IPS DF 4.7 (cell line): Measurements from ENCODE around the gene DNAJB4.
"Not testable (repeated sequence)": the region's sequence is repeated elsewhere in the genome, so short reads cannot be mapped to it uniquely, and the experiment has no call there.

Experiments
- DNase-seq: peaks from one replicate; pipeline ENCODE4 v3.0.0-alpha.2; 2013; ENCODE audit warnings: low spot score; ENCODE audit errors: extremely low read depth

DNAJB4 gene

GRCh38 chr1:77990629-77991204 lies 14.0 kb upstream of the DNAJB4 start:
- DNase-seq: no peak

- DNase-seq: no peak
These were observed 13.1 kb upstream of the DNAJB4 start for GRCh38 chr1:77991638-77992037.

- DNase-seq: no peak
These were observed 10.5 kb upstream of the DNAJB4 start for GRCh38 chr1:77994117-77994705.

DNA sequence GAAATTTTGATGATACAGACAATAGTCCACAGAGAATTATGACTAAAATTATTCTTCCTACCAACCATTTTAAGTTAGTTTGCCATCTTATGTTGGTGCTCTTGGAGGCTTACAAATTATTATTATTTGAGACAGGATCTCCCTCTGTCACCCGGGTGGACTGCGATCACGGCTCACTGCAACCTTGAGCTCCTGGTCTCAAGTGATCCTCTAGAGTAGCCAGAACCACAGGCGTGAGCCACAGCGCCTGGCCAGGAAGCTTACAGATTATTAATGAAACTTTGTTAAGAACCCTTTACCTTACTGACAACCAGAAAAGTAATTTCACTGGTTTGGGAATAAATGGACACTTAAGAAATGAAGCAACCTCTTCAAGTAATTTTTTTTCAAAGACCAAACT lies 8.0 kb upstream of the DNAJB4 start:
- DNase-seq: no peak

GRCh38 chr1:78000536-78000935 lies 4.2 kb upstream of the DNAJB4 start:
- DNase-seq: not testable (repeated sequence)

GRCh38 chr1:78003070-78003746 lies 1.5 kb upstream of the DNAJB4 start:
- DNase-seq: no peak

GRCh38 chr1:78003882-78004718 lies 639 bp upstream of the DNAJB4 start:
- peak; percentile 36 for DNase-seq

GRCh38 chr1:78005448-78005722 lies 646 bp downstream of the DNAJB4 start:
- no peak for DNase-seq

GRCh38 chr1:78005755-78006154 lies 1.0 kb downstream of the DNAJB4 start:
- no peak for DNase-seq

- no peak for DNase-seq
These were observed 1.8 kb downstream of the DNAJB4 start for GRCh38 chr1:78006521-78006920.

DNA sequence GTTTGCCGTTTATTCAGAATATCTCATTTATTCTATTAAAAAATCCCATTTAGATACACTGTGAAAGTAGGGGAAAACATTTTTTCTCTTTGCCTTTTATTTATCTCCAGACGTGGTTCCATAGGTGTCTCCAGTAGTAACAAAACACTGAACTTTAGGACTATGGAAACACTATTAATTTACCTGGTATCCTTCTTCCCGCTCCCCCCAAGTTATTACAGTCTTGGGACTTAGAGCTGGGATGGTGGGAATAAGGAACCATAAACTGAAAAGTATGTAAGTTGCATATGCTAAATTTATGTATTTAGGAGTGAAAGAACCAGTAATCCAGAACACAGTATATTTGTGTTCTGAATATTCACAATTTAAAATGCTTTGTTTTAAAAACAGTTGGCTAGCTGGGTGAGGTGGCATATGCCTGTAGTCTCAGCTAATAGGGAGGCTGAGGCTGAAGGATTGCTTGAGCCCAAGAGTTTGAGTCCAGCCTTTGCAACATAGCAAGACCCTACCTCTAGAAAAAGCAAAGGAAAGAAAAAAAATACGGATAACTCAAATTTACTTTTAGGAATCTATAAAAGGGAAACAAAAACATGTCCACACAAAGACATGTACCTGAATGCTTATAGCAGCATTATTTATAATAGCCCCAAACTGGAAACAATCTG lies 3.1 kb downstream of the DNAJB4 start:
- DNase-seq: no peak

DNA sequence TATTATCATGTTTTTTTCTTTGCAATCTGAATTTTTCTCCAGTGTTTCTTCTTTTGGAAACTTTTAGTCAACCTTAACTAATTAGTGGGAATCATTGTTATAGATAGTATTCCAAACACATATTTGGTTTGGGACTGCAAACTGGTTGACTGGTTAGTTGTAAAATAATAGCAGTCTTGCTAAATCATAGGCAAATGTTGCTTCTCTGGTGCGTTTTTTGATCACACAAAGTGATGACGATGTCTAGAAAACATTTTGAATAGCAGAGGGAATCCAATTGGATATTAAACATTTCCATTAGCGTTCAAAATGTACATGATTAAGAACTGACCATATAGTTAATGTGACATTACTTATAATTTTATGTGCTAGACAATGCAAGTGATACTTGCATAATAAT lies 4.5 kb downstream of the DNAJB4 start:
- DNase-seq: no peak

GRCh38 chr1:78009836-78010235 lies 5.1 kb downstream of the DNAJB4 start:
- no peak for DNase-seq

DNA sequence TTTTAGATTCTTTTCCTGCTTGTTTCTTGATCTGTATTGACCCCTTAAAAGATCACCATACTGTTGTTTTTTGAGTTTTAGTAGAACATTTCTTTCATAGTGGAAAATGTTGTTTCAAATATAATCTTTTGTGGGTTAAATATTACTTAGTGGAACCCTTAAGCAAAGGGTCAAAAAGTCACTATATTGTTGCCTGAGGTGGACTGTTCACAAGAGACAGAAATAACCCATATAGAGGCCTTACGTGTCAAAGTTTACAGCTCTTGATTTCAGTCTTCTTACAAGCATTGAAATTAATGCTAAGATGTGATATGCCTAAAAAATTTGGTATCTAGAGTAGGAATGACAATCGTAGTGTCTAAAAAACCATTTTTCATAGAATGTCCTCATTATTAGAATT lies 6.3 kb downstream of the DNAJB4 start:
- no peak for DNase-seq

GRCh38 chr1:78015148-78015547 lies 10.4 kb downstream of the DNAJB4 start:
- DNase-seq: no peak

DNA sequence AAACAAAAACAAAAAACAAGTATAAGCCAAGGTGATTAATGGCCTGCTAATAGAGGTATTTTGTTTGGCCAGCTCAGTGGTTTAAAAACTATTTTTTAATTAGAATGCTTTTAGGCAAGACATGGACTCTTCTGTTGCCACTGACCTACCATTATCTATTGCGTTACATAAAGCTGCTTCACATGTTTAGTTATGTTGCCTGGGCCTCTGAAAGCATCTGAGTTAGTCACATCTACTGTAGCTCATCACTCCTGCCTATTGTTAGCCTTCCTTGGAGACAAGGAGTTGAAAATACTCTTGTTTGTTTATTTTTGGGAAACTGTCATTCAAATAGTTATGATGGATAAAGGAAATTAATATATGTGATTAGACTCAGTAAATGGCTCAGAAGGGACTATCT lies 14.3 kb downstream of the DNAJB4 start:
- no peak for DNase-seq

GRCh38 chr1:78021134-78021533 lies 16.4 kb downstream of the DNAJB4 start:
- not testable (repeated sequence) for DNase-seq

DNA sequence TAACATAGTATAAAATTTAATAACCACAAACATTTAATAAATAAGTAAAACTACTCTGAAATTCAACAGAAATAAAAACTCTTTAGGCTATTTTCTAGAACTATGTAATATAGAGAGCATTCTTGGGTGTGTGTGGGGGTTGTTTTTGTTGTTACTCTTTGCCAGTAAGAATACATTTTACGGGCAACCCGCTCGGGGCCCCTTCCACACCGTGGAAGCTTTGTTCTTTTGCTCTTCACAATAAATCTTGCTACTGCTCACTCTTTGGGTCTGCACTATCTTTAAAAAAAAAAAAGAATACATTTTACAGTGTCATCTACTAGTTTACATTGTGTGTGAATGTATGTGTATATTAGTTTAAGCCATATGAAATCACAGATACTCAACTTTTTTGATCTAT lies 25.1 kb downstream of the DNAJB4 start:
- no peak for DNase-seq

- DNase-seq: no peak
These were observed 28.5 kb downstream of the DNAJB4 start for GRCh38 chr1:78032996-78033796.

DNA sequence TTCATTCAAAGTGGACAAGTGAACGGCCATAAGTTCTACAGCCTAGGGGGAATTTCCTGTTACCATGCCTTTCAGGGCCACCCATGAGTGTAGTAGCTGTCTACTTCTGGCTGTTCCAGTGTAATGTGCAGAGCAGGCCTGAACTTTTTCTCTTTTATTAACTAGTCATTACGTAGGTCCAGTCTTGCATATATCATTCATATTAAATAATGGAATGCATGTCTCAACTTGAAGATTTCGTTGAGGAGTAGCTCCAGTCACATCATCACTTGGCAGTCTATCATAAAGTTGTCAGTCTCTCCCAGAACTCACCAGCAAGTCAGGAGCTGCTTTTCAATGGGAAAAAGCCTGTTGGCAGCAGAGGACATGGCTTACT lies 29.0 kb downstream of the DNAJB4 start:
- no peak for DNase-seq

- no peak for DNase-seq
These were observed 30.4 kb downstream of the DNAJB4 start for GRCh38 chr1:78035121-78035520.
